Measurements from ENCODE around the gene FBXO33.

Gene FBXO33

DNA sequence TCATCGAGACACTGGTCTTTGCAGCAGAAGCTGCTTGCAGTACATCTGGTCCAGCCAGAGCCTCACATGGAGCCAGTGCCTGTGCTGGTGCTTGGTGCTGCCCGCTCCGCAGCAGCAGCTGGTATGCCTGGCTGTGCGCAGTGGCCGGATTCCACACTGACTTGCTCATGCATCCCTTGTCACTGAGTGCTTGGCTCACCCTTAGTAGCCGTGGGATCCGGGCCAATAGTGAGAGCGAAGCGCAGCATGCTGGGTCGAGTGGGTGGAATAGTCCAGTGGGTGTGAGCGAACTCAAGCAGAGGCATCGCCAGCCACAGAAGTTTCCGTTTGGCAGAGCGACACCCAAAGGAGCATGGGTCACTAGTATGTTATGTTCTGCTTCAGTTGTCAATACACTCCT, 10.1 kb upstream of the FBXO33 start:
- TF ChIP-seq, protein P1, sequence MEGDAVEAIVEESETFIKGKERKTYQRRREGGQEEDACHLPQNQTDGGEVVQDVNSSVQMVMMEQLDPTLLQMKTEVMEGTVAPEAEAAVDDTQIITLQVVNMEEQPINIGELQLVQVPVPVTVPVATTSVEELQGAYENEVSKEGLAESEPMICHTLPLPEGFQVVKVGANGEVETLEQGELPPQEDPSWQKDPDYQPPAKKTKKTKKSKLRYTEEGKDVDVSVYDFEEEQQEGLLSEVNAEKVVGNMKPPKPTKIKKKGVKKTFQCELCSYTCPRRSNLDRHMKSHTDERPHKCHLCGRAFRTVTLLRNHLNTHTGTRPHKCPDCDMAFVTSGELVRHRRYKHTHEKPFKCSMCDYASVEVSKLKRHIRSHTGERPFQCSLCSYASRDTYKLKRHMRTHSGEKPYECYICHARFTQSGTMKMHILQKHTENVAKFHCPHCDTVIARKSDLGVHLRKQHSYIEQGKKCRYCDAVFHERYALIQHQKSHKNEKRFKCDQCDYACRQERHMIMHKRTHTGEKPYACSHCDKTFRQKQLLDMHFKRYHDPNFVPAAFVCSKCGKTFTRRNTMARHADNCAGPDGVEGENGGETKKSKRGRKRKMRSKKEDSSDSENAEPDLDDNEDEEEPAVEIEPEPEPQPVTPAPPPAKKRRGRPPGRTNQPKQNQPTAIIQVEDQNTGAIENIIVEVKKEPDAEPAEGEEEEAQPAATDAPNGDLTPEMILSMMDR (IDR thresholded peaks at IDR 0.05; ENCODE audit: insufficient read depth, low read length, missing control alignments): no peak
- no peak overlapping the region for H3K4me3 ChIP-seq (ENCODE audit: low read depth, low read length)
- ChIA-PET CTCF (no interaction called here), POLR2A (no interaction called here)
- DNase-seq (ENCODE audit: low read depth, low spot score): no peak

DNA sequence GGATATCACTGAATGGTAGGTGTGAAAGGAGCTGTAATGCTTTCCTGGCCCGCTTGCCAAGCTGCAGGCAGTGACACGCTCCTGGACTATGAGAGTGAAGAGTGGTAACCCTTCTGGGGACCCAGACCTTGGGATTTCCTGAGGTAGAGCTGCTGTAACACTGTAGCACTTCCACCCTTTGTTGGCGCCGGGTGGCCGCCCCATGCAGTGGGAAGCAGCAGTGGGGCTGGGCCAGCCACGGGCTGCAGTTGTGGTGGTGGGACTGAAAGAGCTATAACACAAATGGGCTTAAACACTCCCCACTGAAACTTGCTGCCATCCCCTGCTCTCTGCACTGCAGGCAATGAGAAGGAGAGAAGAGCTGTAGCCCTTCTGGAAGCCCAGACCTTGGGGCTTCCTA, 9.6 kb upstream of the FBXO33 start:
- no peak overlapping the region for H3K4me3 ChIP-seq (ENCODE audit: low read depth, low read length)
- POLR2A ChIA-PET: no interaction called here
- TF ChIP-seq, protein P1 (IDR thresholded peaks at IDR 0.05; ENCODE audit: insufficient read depth, low read length, missing control alignments): no peak
- CTCF ChIA-PET: no interaction called here
- DNase-seq (ENCODE audit: low read depth, low spot score): no peak

DNA sequence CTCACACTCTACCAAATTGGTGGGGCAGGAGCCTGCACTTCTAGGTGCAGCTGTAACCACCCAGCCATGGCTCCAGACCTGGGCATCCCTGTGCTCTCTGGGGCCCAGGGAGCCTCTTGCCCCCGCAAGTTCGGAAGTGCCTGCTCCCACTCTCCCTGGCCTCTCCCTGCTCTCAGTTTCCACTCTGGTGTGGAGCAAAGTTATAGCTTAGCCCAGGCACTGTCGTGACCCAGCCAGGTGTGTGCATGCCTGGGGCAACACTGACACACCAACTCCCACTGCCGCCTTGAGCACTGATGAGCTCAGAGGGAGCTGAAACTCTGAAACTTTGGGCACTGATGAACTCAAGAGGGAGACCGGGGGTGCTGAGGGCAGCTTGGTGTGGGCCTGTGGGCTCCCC, 8.7 kb upstream of the FBXO33 start:
- no peak for DNase-seq (ENCODE audit: low read depth, low spot score)
- ChIA-PET POLR2A (no interaction called here), CTCF (no interaction called here)
- TF ChIP-seq, protein P1 (IDR thresholded peaks at IDR 0.05; ENCODE audit: insufficient read depth, low read length, missing control alignments): no peak
- H3K4me3 ChIP-seq (ENCODE audit: low read depth, low read length): no peak overlapping the region

DNA sequence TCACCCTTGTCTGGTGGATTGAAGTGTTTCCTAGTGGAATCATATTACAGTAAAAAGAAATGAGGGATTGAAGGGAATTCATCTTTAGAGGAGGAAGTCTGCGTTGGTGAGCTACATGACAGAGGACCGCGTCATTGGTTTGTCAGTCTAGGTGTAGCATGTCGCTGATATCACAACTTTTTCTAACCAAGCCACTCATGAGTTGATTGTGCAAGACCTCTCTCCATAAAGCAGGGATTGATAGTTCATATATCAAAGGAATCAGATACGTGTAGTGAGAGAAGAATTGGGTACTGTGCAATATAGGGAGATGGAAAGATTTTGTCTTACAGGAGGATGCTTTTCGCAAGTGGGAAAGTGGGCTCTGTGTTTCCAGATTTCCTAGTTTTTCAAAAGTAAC, 3.0 kb upstream of the FBXO33 start:
- TF ChIP-seq, protein P1 (IDR thresholded peaks at IDR 0.05; ENCODE audit: insufficient read depth, low read length, missing control alignments): no peak
- POLR2A ChIA-PET: no interaction called here
- CTCF ChIA-PET: no interaction called here
- no peak for DNase-seq (ENCODE audit: low read depth, low spot score)
- no peak overlapping the region for H3K4me3 ChIP-seq (ENCODE audit: low read depth, low read length)

DNA sequence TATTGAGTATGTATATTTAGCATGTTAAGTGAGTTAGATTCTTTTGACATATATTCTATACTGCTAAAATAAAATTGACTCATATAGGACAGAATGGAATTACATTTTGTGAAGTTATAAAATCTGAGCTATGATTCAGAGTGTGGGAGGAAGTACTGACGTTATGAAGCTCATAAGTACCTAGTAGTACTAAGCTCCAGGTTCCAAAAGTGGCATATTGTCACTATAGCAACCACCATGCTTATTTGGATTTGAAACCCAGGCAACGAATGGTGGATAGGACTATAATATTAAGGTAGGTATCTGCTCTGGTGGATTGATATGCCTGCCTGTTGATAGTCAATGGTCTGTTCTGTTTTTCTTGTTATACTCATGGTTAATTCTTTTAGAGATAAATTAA, 2.2 kb upstream of the FBXO33 start:
- ChIA-PET POLR2A (no interaction called here), CTCF (interaction anchor here (0.8 kb wide), 1 partner anchor 11 kb away, joined by 3 read pairs; no protein-coding TSS in a partner anchor)
- no peak overlapping the region for H3K4me3 ChIP-seq (ENCODE audit: low read depth, low read length)
- DNase-seq (ENCODE audit: low read depth, low spot score): no peak
- TF ChIP-seq, protein P1 (IDR thresholded peaks at IDR 0.05; ENCODE audit: insufficient read depth, low read length, missing control alignments): no peak

DNA sequence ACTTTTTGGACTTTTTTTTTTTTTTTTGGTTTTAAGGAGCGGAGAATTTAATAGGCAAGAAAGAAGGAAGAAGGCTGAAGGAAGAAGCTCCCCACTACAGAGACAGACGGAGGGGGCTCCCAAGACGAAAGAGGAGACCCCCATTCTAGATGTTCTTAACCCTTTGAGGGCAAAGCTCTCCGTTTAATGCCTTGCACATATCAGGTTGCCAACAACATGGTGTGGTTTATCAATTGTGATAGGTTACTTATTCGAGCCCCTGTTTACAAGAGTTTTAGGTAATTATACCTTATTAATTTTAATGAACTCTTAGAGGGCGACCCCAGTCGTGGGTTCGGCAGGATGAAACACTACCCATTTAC, 1.2 kb upstream of the FBXO33 start:
- ChIA-PET POLR2A (interaction anchor here (0.6 to 0.7 kb wide), 2 partner anchors 17 to 244 kb away, joined by 3 read pairs; no protein-coding TSS in a partner anchor), CTCF (no interaction called here)
- DNase-seq (ENCODE audit: low read depth, low spot score): no peak
- peak overlapping the region; percentile 83 for H3K4me3 ChIP-seq (ENCODE audit: low read depth, low read length)
- TF ChIP-seq, protein P1 (IDR thresholded peaks at IDR 0.05; ENCODE audit: insufficient read depth, low read length, missing control alignments): no peak

Data from AG04449 (cell line).